ENCODE measurements around the gene TGFB3. TPM values are rescaled to one million over a fixed set of nuclear protein-coding genes. Genes with fewer than 3 reads are reported as not detected.

TGFB3 gene
- total RNA-seq, 2 experiments from 2014 or later: 8.4 to 11.8 TPM

GRCh38 chr14:75983019-75983358 lies 1.2 kb upstream of the TGFB3 start:
- DNase-seq (no peak), ATAC-seq (ENCODE audit: poor library complexity) (no peak)
- H3K27me3 Mint-ChIP-seq: no peaks in the 10 kb centered on the region
- H3K9me3 Mint-ChIP-seq: no peaks in the 10 kb centered on the region
- Histone ChIP-seq H3K4me1 (ENCODE audit: insufficient read depth, low read length) (peaks cover 56% of the 10 kb centered on the region), H3K27me3 (ENCODE audit: control insufficient read depth in 1 of 2, insufficient read depth in 2 of 2, low read length in 2 of 2) (no peaks in the 10 kb centered on the region), H3K9me3 (ENCODE audit: control insufficient read depth in 1 of 2, insufficient read depth in 1 of 2, low read length in 2 of 2) (no peaks in the 10 kb centered on the region), H3K27ac (ENCODE audit: low read depth in 1 of 2, low read length in 2 of 2) (no peak overlapping the region), H3K36me3 (ENCODE audit: insufficient read depth, low read length) (no peaks in the 10 kb centered on the region), H3K4me3 (ENCODE audit: low read length) (peak overlapping the region; percentile 58)
- intact Hi-C loops (cut with DNase I, micrococcal nuclease): loop anchor here (2.0 to 10.0 kb wide), 5 partner anchors 169 to 1474 kb away; partner anchors contain the start of genes AHSA1 (in 1 of the 2), CIPC (in 1 of the 2), FLVCR2 (in 1 of the 2) and GPATCH2L (in 1 of the 2)
- H3K4me3 Mint-ChIP-seq: peak overlapping the region; percentile 93
- H3K36me3 Mint-ChIP-seq (ENCODE audit: low read depth): peaks cover 4% of the 10 kb centered on the region
- peak overlapping the region; percentile 83 for H3K27ac Mint-ChIP-seq
- ChIA-PET CTCF (interaction anchor here (0.5 to 4.0 kb wide), 15 partner anchors 10 to 406 kb away, joined by 3 to 52 read pairs (median 4); partner anchors contain the start of genes ERG28, GPATCH2L and TTLL5), POLR2A (interaction anchor here (0.6 to 1.8 kb wide), 6 partner anchors 68 to 405 kb away, joined by 3 to 20 read pairs (median 5); partner anchors contain the start of genes ERG28, FLVCR2, GPATCH2L and TTLL5)
- peaks cover 57% of the 10 kb centered on the region for H3K4me1 Mint-ChIP-seq (ENCODE audit: low read depth)
- TF ChIP-seq, protein P1, sequence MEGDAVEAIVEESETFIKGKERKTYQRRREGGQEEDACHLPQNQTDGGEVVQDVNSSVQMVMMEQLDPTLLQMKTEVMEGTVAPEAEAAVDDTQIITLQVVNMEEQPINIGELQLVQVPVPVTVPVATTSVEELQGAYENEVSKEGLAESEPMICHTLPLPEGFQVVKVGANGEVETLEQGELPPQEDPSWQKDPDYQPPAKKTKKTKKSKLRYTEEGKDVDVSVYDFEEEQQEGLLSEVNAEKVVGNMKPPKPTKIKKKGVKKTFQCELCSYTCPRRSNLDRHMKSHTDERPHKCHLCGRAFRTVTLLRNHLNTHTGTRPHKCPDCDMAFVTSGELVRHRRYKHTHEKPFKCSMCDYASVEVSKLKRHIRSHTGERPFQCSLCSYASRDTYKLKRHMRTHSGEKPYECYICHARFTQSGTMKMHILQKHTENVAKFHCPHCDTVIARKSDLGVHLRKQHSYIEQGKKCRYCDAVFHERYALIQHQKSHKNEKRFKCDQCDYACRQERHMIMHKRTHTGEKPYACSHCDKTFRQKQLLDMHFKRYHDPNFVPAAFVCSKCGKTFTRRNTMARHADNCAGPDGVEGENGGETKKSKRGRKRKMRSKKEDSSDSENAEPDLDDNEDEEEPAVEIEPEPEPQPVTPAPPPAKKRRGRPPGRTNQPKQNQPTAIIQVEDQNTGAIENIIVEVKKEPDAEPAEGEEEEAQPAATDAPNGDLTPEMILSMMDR (IDR thresholded peaks at IDR 0.05): no peak

DNA sequence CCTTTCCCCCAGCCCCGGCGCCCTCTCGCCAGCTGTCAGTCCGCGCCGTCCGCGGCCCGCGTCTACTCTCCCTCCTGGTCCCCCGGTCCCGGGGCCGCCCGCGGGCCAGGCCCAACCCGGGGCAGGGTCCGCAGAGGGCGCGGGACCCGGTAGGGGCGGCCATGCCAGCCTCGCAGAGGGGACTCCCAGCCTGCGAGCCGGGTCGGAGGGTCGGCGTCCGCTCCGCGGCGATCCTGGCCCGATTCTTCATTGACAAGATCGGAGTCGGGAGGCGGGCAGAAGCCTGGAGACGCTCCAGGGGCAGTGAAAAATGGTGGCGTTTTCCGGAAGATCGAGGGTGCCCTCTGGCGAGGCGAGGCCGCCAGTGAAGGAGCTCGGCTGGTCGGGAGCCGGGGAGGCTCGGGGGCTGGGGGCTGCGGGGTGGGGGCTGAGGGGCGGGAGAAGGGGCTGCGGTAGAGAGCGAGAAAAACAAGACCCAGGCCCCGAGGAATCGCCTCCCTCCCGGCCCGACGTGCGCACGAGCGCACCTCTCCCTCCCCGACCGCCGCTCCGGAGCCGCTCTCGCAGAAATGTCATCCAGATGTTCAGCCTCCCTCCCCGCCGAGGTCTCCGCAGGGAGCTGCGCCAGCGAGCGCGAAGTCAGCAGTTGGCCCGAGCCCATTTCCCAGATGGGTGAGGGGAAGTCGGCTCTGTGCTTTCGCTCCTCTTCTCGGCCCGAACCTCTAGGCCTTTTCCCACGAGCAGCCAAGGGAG lies 647 bp upstream of the TGFB3 start:
- DNase-seq: peak; percentile 64 to 89 (median 73)
- CTCF ChIA-PET: interaction anchor here (0.5 to 4.0 kb wide), 15 partner anchors 11 to 405 kb away, joined by 3 to 52 read pairs (median 4); partner anchors contain the start of genes ERG28, GPATCH2L and TTLL5
- intact Hi-C loops (cut with DNase I, micrococcal nuclease): loop anchor here (1.0 to 10.0 kb wide), 7 partner anchors 76 to 1475 kb away; partner anchors contain the start of genes AHSA1 (in 1 of the 2), CIPC (in 1 of the 2), FLVCR2 (in 1 of the 2) and GPATCH2L (in 1 of the 2)
- POLR2A ChIA-PET: interaction anchor here (0.6 to 1.8 kb wide), 6 partner anchors 68 to 404 kb away, joined by 3 to 20 read pairs (median 5); partner anchors contain the start of genes ERG28, FLVCR2, GPATCH2L and TTLL5
- Histone ChIP-seq H3K27me3 (ENCODE audit: control insufficient read depth in 1 of 2, insufficient read depth in 2 of 2, low read length in 2 of 2) (no peaks in the 10 kb centered on the region), H3K36me3 (ENCODE audit: insufficient read depth, low read length) (no peaks in the 10 kb centered on the region), H3K4me1 (ENCODE audit: insufficient read depth, low read length) (peaks cover 57% of the 10 kb centered on the region), H3K27ac (ENCODE audit: low read depth in 1 of 2, low read length in 2 of 2) (peak overlapping the region; percentile 40 to 43), H3K9me3 (ENCODE audit: control insufficient read depth in 1 of 2, insufficient read depth in 1 of 2, low read length in 2 of 2) (no peaks in the 10 kb centered on the region), H3K4me3 (ENCODE audit: low read length) (peak overlapping the region; percentile 58)
- Mint-ChIP-seq H3K36me3 (ENCODE audit: low read depth) (peaks cover 4% of the 10 kb centered on the region), H3K27me3 (no peaks in the 10 kb centered on the region), H3K4me3 (peak overlapping the region; percentile 93), H3K9me3 (no peaks in the 10 kb centered on the region), H3K27ac (peak overlapping the region; percentile 83), H3K4me1 (ENCODE audit: low read depth) (peaks cover 58% of the 10 kb centered on the region)
- TF ChIP-seq, protein P1 (IDR thresholded peaks at IDR 0.05): peak; percentile 61
- peak; percentile 69 for ATAC-seq (ENCODE audit: poor library complexity)

GRCh38 chr14:75980856-75981255 lies 939 bp downstream of the TGFB3 start:
- TF ChIP-seq, protein P1 (IDR thresholded peaks at IDR 0.05): no peak
- Mint-ChIP-seq H3K9me3 (no peaks in the 10 kb centered on the region), H3K4me3 (peak overlapping the region; percentile 72), H3K27ac (peak overlapping the region; percentile 83), H3K4me1 (ENCODE audit: low read depth) (peaks cover 48% of the 10 kb centered on the region), H3K27me3 (no peaks in the 10 kb centered on the region), H3K36me3 (ENCODE audit: low read depth) (peaks cover 4% of the 10 kb centered on the region)
- DNase-seq: peak in 1 of 14 experiments; percentile 15
- Histone ChIP-seq H3K27me3 (ENCODE audit: control insufficient read depth in 1 of 2, insufficient read depth in 2 of 2, low read length in 2 of 2) (no peaks in the 10 kb centered on the region), H3K9me3 (ENCODE audit: control insufficient read depth in 1 of 2, insufficient read depth in 1 of 2, low read length in 2 of 2) (no peaks in the 10 kb centered on the region), H3K36me3 (ENCODE audit: insufficient read depth, low read length) (no peaks in the 10 kb centered on the region), H3K27ac (ENCODE audit: low read depth in 1 of 2, low read length in 2 of 2) (no peak overlapping the region), H3K4me1 (ENCODE audit: insufficient read depth, low read length) (peaks cover 48% of the 10 kb centered on the region), H3K4me3 (ENCODE audit: low read length) (no peak overlapping the region)
- ATAC-seq (ENCODE audit: poor library complexity): no peak
- POLR2A ChIA-PET: no interaction called here
- CTCF ChIA-PET: interaction anchor here (0.5 to 4.0 kb wide), 2 partner anchors 10 to 75 kb away, joined by 3 to 52 read pairs; no protein-coding TSS in a partner anchor
- intact Hi-C loops (cut with DNase I, micrococcal nuclease): loop anchor here (5.0 to 10.0 kb wide), 4 partner anchors 171 to 1476 kb away; partner anchors contain the start of genes AHSA1 (in 1 of the 2), CIPC (in 1 of the 2), FLVCR2 (in 1 of the 2) and GPATCH2L (in 1 of the 2)
